ENCODE results near the gene LMAN1. TPM values are rescaled to one million over a fixed set of nuclear protein-coding genes. Genes with fewer than 3 reads are reported as not detected.

The LMAN1 gene
- total and polyA plus RNA-seq, 2 of the 13 experiments (the other 11 are each of a cell fraction or from before 2014, with no cell fraction given) = 127 to 131 TPM

DNA sequence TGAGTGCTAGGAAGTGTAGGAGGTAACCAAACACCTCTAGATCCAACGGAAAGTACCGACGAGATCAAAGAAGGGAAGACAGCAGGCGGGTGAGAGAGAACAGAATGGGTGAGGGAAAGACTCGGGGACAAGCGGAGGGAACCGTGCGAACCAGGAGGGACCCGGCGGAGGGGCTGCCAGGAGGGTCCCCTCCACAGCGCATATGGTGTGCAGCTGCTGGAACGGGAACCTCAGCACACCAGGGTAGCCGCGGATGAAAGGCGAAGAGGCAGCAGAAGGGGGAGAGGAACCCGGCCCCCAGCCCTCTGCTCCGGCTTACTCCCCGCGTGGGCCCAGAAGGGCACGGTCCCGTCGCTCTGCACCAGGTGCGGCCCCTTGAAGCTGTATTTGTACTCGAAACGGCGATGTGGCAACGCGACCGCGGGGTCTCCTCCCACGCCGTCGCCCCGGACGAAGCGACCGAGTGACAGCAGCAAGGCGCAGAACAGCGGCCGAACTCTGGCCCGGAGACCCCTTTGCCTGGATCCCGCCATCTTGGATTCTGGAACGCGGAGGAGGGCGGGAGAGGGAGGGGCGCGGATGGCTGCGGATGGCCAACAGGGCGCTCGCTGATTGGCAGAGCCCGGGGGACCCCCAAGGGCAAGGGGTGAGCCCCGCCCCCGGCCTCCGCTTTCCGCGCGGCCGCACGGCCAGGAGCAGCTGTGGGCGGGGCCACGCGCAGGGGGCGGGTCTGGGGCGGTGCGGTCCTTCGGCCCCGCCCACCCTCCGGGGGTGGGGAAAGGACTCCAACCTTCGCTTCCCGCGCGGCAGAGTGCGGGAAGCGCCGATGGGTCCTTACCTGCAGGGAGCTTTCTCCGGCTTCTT lies at the start of gene LMAN1 (continued):
- TF ChIP-seq JDP2 (CRISPR knock-in tag; IDR thresholded peaks at IDR 0.05; ENCODE audit: borderline replicate concordance) (no peak; the same call in 1 of the 2 replicates), ZNF441 (CRISPR knock-in tag; IDR thresholded peaks at IDR 0.05; ENCODE audit: borderline replicate concordance) (no peak; the same call in none of the 2 replicates), POLR2AphosphoS2 (IDR thresholded peaks at IDR 0.05; ENCODE audit: low read depth, low read length) (no peak), ZNF614 (CRISPR knock-in tag; IDR thresholded peaks at IDR 0.05; ENCODE audit: borderline replicate concordance) (0 out of 2 replicates have a peak, but pooled peaks have one; percentile 59), ZBTB3 (CRISPR knock-in tag; IDR thresholded peaks at IDR 0.05; ENCODE audit: borderline replicate concordance, low read depth) (no peak), STAG1 (CRISPR knock-in tag; IDR thresholded peaks at IDR 0.05) (no peak), ZBTB42 (CRISPR knock-in tag; IDR thresholded peaks at IDR 0.05) (0 out of 2 replicates have a peak, but pooled peaks have one; percentile 2), PHF8 (CRISPR knock-in tag; IDR thresholded peaks at IDR 0.05) (peak; percentile 98), THYN1 (CRISPR knock-in tag; IDR thresholded peaks at IDR 0.05; ENCODE audit: borderline replicate concordance, low read depth) (no peak), CHD2 (IDR thresholded peaks at IDR 0.05; ENCODE audit: low read depth, low read length) (no peak), POGZ (CRISPR knock-in tag; IDR thresholded peaks at IDR 0.05) (peak; percentile 79), ZFP37 (CRISPR knock-in tag; IDR thresholded peaks at IDR 0.05; ENCODE audit: borderline replicate concordance) (0 out of 2 replicates have a peak, but pooled peaks have one; percentile 21), ZZZ3 (CRISPR knock-in tag; IDR thresholded peaks at IDR 0.05; ENCODE audit: borderline replicate concordance) (0 out of 2 replicates have a peak, but pooled peaks have one; percentile 30)
- TF ChIP-seq, protein P1, sequence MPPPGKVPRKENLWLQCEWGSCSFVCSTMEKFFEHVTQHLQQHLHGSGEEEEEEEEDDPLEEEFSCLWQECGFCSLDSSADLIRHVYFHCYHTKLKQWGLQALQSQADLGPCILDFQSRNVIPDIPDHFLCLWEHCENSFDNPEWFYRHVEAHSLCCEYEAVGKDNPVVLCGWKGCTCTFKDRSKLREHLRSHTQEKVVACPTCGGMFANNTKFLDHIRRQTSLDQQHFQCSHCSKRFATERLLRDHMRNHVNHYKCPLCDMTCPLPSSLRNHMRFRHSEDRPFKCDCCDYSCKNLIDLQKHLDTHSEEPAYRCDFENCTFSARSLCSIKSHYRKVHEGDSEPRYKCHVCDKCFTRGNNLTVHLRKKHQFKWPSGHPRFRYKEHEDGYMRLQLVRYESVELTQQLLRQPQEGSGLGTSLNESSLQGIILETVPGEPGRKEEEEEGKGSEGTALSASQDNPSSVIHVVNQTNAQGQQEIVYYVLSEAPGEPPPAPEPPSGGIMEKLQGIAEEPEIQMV (CRISPR knock-in tag; IDR thresholded peaks at IDR 0.05; ENCODE audit: low read depth) = no peak
- TF ChIP-seq, protein P2, sequence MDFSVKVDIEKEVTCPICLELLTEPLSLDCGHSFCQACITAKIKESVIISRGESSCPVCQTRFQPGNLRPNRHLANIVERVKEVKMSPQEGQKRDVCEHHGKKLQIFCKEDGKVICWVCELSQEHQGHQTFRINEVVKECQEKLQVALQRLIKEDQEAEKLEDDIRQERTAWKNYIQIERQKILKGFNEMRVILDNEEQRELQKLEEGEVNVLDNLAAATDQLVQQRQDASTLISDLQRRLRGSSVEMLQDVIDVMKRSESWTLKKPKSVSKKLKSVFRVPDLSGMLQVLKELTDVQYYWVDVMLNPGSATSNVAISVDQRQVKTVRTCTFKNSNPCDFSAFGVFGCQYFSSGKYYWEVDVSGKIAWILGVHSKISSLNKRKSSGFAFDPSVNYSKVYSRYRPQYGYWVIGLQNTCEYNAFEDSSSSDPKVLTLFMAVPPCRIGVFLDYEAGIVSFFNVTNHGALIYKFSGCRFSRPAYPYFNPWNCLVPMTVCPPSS (IDR thresholded peaks at IDR 0.05) = no peak
- TF ChIP-seq, protein P3, sequence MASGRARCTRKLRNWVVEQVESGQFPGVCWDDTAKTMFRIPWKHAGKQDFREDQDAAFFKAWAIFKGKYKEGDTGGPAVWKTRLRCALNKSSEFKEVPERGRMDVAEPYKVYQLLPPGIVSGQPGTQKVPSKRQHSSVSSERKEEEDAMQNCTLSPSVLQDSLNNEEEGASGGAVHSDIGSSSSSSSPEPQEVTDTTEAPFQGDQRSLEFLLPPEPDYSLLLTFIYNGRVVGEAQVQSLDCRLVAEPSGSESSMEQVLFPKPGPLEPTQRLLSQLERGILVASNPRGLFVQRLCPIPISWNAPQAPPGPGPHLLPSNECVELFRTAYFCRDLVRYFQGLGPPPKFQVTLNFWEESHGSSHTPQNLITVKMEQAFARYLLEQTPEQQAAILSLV (CRISPR knock-in tag; IDR thresholded peaks at IDR 0.05; ENCODE audit: borderline replicate concordance) = peak; percentile 94; the same call in 1 of the 2 replicates
- TF ChIP-seq, protein P4, sequence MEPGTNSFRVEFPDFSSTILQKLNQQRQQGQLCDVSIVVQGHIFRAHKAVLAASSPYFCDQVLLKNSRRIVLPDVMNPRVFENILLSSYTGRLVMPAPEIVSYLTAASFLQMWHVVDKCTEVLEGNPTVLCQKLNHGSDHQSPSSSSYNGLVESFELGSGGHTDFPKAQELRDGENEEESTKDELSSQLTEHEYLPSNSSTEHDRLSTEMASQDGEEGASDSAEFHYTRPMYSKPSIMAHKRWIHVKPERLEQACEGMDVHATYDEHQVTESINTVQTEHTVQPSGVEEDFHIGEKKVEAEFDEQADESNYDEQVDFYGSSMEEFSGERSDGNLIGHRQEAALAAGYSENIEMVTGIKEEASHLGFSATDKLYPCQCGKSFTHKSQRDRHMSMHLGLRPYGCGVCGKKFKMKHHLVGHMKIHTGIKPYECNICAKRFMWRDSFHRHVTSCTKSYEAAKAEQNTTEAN (CRISPR knock-in tag; conservative IDR thresholded peaks at IDR 0.05) = 0 out of 2 replicates have a peak, but pooled peaks have one; percentile 41
- TF ChIP-seq, protein P5, sequence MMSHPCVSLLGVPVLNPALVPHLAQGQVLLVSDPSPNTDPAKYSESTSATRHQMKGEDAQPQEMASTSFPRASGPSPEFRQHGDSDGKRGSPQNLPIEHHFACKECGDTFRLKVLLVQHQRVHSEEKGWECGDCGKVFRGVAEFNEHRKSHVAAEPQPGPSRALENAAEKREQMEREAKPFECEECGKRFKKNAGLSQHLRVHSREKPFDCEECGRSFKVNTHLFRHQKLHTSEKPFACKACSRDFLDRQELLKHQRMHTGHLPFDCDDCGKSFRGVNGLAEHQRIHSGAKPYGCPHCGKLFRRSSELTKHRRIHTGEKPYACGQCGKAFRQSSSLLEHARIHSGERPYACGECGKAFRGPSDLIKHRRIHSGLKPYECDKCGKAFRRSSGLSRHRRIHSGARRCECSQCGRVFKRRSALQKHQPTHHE (CRISPR knock-in tag; IDR thresholded peaks at IDR 0.05; ENCODE audit: borderline replicate concordance) = no peak; the same call in 1 of the 2 replicates
- TF ChIP-seq, protein P6, sequence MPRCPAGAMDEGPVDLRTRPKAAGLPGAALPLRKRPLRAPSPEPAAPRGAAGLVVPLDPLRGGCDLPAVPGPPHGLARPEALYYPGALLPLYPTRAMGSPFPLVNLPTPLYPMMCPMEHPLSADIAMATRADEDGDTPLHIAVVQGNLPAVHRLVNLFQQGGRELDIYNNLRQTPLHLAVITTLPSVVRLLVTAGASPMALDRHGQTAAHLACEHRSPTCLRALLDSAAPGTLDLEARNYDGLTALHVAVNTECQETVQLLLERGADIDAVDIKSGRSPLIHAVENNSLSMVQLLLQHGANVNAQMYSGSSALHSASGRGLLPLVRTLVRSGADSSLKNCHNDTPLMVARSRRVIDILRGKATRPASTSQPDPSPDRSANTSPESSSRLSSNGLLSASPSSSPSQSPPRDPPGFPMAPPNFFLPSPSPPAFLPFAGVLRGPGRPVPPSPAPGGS (CRISPR knock-in tag; IDR thresholded peaks at IDR 0.05) = peak; percentile 35; the same call in 1 of the 2 replicates
